Calu3 (cell line): ENCODE results near the gene ATP6V0B. TPM values are rescaled to one million over a fixed set of nuclear protein-coding genes. Genes with fewer than 3 reads are reported as not detected.

Source experiments
- BruUV-seq: library from RNA; stranded (reverse); fragments of 400-500 nt; replicated peaks from 2 replicates; lab custom pipeline; 2021; lab: Mats Ljungman, UMichigan
- CTCF ChIA-PET: fragments of 300-600 bp; sonication (Branson Sonifier 250); formaldehyde crosslinking; loops from one replicate; lab custom pipeline; 2022; ENCODE audit warnings: antibody characterized with exemption; lab: Charles Lee
- DNase-seq: peaks from one replicate; pipeline ENCODE4 v3.0.0; 2022
- H3K27ac Mint-ChIP-seq: one replicate; pipeline ENCODE4 v1.8.0; 2022; ENCODE audit warnings: mixed read lengths; ENCODE audit not compliant: unreplicated experiment
- H3K27me3 Mint-ChIP-seq: one replicate; pipeline ENCODE4 v1.8.0; 2022; ENCODE audit warnings: mixed read lengths; ENCODE audit not compliant: unreplicated experiment
- H3K36me3 Mint-ChIP-seq: one replicate; pipeline ENCODE4 v1.8.0; 2022; ENCODE audit warnings: mild to moderate bottlenecking, moderate library complexity, mixed read lengths; ENCODE audit not compliant: insufficient read depth, unreplicated experiment
- H3K4me1 Mint-ChIP-seq: one replicate; pipeline ENCODE4 v1.8.0; 2022; ENCODE audit warnings: mild to moderate bottlenecking, low read depth, mixed read lengths; ENCODE audit not compliant: unreplicated experiment
- H3K4me3 Mint-ChIP-seq: one replicate; pipeline ENCODE4 v1.8.0; 2022; ENCODE audit warnings: mild to moderate bottlenecking, low read depth, moderate library complexity, mixed read lengths; ENCODE audit not compliant: unreplicated experiment
- H3K9me3 Mint-ChIP-seq: one replicate; pipeline ENCODE4 v1.8.0; 2022; ENCODE audit warnings: low read depth, mixed read lengths; ENCODE audit not compliant: unreplicated experiment
- intact Hi-C: fragments of 100-400 bp; cut with micrococcal nuclease; formaldehyde crosslinking; loops from one replicate; pipeline ENCODE4 v1.10.0; 2022; ENCODE audit not compliant: unreplicated experiment
- total RNA-seq: library from RNA; stranded (reverse); gene quantifications from 2 replicates; pipeline ENCODE4 v1.2.3, GENCODE V29; 2022
- TF ChIP-seq, protein P1 (sequence below): fragments of 200-600 bp; IDR thresholded peaks from one replicate; pipeline ENCODE4 v1.8.0; 2022; ENCODE audit warnings: antibody characterized with exemption; ENCODE audit not compliant: unreplicated experiment

ATP6V0B gene
- total RNA-seq, 1 experiment from 2014 or later: 141 TPM

DNA sequence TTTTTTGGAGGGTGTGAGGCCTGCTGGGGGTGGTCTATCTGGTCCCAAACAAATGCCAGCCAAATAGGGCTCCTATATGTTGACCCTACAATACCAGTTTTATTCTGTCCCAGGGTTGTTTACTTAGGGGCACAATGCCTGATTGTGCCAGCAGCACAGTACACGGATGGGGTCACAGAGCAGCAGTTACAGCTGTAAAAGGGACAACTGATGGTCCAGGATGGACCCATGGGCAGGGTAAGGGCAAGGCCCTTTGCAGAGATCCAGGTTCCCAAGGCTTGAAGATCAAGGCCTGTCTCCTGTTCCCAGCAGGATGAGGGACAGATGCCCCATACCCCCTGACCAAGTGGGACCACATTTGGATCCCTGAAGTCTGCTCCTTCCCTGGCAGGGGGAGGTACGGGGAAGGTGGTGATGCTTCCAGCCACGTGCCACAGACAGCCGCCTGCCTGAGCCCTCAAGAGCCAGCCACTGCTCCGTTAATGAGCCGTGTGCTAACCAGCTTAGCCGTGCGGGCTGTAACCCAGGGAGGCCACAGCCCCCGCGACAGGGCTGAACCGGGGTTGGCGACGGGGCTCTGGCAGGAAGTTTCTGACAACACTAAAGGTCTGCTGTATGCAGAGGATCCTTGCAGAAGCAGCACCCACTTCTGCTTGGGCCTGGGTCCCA lies 38.3 kb downstream of the ATP6V0B start:
- TF ChIP-seq, protein P1, sequence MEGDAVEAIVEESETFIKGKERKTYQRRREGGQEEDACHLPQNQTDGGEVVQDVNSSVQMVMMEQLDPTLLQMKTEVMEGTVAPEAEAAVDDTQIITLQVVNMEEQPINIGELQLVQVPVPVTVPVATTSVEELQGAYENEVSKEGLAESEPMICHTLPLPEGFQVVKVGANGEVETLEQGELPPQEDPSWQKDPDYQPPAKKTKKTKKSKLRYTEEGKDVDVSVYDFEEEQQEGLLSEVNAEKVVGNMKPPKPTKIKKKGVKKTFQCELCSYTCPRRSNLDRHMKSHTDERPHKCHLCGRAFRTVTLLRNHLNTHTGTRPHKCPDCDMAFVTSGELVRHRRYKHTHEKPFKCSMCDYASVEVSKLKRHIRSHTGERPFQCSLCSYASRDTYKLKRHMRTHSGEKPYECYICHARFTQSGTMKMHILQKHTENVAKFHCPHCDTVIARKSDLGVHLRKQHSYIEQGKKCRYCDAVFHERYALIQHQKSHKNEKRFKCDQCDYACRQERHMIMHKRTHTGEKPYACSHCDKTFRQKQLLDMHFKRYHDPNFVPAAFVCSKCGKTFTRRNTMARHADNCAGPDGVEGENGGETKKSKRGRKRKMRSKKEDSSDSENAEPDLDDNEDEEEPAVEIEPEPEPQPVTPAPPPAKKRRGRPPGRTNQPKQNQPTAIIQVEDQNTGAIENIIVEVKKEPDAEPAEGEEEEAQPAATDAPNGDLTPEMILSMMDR: no peak
- Mint-ChIP-seq H3K36me3 (peaks cover 8% of the 10 kb centered on the region), H3K9me3 (no peaks in the 10 kb centered on the region), H3K4me1 (peaks cover 9% of the 10 kb centered on the region), H3K27ac (no peak overlapping the region), H3K27me3 (no peaks in the 10 kb centered on the region), H3K4me3 (no peak overlapping the region)
- CTCF ChIA-PET: interaction anchor here (0.6 to 0.7 kb wide), 2 partner anchors 24 to 35 kb away, joined by 3 to 7 read pairs; no protein-coding TSS in a partner anchor
- no TSS peak for BruUV-seq
- DNase-seq: no peak
- intact Hi-C loops: loop anchor here (2.0 kb wide), 1 partner anchor 18 kb away; the partner anchor contains the start of gene SLC6A9

DNA sequence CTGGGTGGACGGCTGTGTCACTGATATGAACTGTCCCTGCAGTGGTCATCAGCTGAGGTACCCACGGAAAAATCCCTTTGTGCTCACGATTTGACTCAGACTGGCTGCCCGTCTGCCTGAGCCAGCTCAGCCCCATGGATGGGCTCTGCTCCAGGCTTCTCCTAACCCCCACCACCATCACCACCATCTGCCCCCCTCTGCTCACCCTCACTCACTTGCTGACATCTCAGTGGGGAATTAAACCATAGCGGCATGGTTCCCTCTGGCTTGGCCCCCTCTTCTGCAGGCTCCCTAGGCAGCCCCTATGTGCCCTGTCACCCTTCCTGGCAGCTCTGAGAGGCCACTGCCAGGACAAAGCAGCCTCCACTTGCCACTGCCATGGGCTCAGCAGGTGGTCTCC lies 39.2 kb downstream of the ATP6V0B start:
- H3K4me1 Mint-ChIP-seq: peaks cover 9% of the 10 kb centered on the region
- H3K36me3 Mint-ChIP-seq: peaks cover 5% of the 10 kb centered on the region
- H3K27me3 Mint-ChIP-seq: no peaks in the 10 kb centered on the region
- H3K4me3 Mint-ChIP-seq: no peak overlapping the region
- BruUV-seq: no TSS peak
- intact Hi-C loops: loop anchor here (2.0 kb wide), 1 partner anchor 17 kb away; the partner anchor contains the start of gene SLC6A9
- no peaks in the 10 kb centered on the region for H3K9me3 Mint-ChIP-seq
- TF ChIP-seq, protein P1: no peak
- CTCF ChIA-PET: interaction anchor here (1.8 kb wide), 1 partner anchor 11 kb away, joined by 4 read pairs; no protein-coding TSS in a partner anchor
- DNase-seq: no peak
- H3K27ac Mint-ChIP-seq: no peak overlapping the region

DNA sequence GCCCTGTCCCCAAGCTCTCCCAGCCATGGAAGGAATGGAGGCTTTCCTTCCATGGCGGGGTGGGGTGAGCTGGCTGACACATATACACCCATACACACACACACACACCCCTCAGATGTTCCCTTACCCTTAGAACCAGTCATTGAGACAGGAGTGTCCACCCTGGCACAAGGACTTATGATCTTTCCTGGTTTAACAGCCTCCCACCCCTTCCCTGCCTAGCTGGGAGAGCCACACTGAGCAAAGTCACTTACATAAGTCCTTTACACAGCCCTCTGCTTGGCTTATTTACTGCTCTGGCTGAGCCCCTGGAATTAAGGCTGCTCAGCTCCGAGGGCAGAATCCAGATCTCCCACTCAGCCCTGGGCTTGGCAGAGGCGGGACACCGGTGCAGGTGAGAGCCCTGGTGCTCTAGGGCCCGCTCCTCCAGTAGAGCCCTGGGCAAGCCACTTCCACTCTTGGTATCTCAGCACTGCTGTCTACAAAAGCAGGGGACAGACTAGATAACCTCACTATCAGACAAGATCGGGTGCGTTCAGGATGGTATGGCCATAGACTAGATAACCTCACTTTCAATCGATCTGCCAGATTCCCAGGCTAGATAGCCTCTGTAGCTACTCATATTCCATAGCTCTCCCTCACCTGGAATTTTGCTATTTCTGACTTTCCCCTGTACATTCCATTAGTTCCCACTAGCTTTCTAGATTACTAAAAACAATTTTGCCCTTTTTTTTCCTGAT lies 39.8 kb downstream of the ATP6V0B start:
- intact Hi-C loops: no loop called here
- TF ChIP-seq, protein P1: no peak
- no TSS peak for BruUV-seq
- H3K27ac Mint-ChIP-seq: no peak overlapping the region
- no peak overlapping the region for H3K4me3 Mint-ChIP-seq
- peaks cover 9% of the 10 kb centered on the region for H3K4me1 Mint-ChIP-seq
- no peak for DNase-seq
- H3K27me3 Mint-ChIP-seq: no peaks in the 10 kb centered on the region
- peaks cover 5% of the 10 kb centered on the region for H3K36me3 Mint-ChIP-seq
- CTCF ChIA-PET: interaction anchor here (0.6 to 1.8 kb wide), 2 partner anchors 10 to 11 kb away, joined by 4 read pairs; no protein-coding TSS in a partner anchor
- H3K9me3 Mint-ChIP-seq: no peaks in the 10 kb centered on the region

DNA sequence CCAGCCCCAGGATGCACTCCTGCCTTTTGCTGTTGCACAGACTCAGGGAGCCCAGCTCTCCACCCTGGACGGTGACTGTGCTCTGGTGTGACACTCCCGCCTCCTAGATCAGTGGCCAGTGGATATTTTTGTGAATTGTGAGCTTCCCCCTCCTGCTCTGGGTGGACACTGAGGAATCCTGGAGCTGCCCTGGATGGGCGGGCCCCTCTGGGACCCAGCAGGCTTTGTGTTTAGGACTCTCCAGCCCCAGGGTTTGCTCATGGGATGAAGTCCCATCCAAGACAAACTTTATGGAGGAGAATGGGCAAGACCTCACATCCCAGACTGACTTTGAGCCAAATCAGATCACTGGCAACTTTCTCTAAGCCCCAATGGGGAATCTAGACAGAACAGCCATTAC lies 40.4 kb downstream of the ATP6V0B start:
- CTCF ChIA-PET: interaction anchor here (0.6 to 1.8 kb wide), 2 partner anchors 9 to 11 kb away, joined by 4 read pairs; no protein-coding TSS in a partner anchor
- BruUV-seq: no TSS peak

More for the DNA sequence above, 40.4 kb downstream of the ATP6V0B start:
- Mint-ChIP-seq H3K27ac (no peak overlapping the region), H3K36me3 (peaks cover 5% of the 10 kb centered on the region), H3K4me3 (no peak overlapping the region), H3K4me1 (peaks cover 9% of the 10 kb centered on the region), H3K27me3 (no peaks in the 10 kb centered on the region), H3K9me3 (no peaks in the 10 kb centered on the region)
- intact Hi-C loops: no loop called here
- TF ChIP-seq, protein P1: no peak
- DNase-seq: no peak
